GM19328 (cell line): ENCODE measurements around the gene GATA2.

Experiments used
- ATAC-seq: cut with Tn5 transposase; IDR thresholded peaks from one replicate; pipeline ENCODE4 v1.9.1; 2021; ENCODE audit warnings: mild to moderate bottlenecking, moderate library complexity; ENCODE audit not compliant: unreplicated experiment

GATA2 gene

GRCh38 chr3:128492671-128493569 lies at the start of gene GATA2:
Gene GATA2 (minus strand): TSS chr3:128493201. CDS start chr3:128487031, 6,170 bp downstream.
- no peak for ATAC-seq

GRCh38 chr3:128541246-128541645 lies 48.2 kb upstream of the GATA2 start:
- ATAC-seq = no peak

GRCh38 chr3:128539376-128539775 lies 46.4 kb upstream of the GATA2 start:
- ATAC-seq = no peak

DNA sequence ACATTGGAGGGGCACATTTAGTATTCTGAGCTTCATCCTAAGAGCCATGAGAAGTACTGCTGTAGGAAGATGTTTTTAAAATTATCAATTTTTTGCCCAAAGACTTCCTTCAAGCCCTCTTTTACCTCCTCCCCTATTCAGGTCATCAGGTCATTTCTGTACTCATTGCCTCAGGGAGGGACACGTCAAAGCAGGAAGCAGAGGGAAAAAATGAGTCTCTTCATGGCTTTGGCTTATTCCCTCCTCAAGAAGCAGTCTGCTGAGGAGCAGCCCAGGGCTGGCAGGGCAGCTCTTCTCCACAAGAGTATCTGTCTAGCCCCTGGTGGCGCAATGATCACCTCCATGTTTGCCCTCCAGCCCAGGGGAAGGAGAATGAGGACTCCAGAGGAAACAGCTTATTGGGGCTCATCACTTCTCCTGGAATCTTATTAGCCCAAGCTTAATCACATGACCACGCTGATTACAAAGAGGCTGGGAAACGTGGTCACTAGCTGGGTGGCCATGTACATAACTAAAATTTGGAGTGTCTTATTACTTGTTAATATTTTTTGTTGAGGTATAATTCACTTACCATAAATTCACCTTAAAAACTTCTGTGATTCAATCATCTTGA lies 44.2 kb upstream of the GATA2 start:
- ATAC-seq = no peak

- no peak for ATAC-seq
Observed at GRCh38 chr3:128532012-128532983, 39.3 kb upstream of the GATA2 start.

- no peak for ATAC-seq
Observed at GRCh38 chr3:128524374-128525299, 31.6 kb upstream of the GATA2 start.

DNA sequence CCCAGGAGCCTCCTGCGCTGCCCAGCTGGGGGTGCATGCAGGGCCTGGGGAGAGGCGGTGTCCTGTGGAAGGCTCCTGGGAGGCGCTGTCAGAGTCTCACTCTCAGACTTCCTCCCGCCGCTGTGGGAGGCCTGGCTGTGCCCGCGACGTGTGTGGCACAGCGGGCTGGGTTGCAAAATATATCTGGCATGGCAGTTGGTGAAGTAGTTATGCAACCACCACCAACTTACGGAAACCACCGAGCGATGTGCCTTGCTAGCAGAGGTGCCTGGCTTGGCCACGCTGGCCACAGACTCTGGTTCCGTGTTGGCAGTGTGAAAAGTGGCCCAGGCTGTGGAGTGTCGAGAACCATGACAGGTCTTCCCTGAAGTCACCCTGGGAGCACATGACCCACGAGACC lies 30.6 kb upstream of the GATA2 start:
- ATAC-seq = no peak

- no peak for ATAC-seq
Observed at GRCh38 chr3:128521715-128522114, 28.7 kb upstream of the GATA2 start.

- no peak for ATAC-seq
Observed at GRCh38 chr3:128518587-128519490, 25.8 kb upstream of the GATA2 start.

DNA sequence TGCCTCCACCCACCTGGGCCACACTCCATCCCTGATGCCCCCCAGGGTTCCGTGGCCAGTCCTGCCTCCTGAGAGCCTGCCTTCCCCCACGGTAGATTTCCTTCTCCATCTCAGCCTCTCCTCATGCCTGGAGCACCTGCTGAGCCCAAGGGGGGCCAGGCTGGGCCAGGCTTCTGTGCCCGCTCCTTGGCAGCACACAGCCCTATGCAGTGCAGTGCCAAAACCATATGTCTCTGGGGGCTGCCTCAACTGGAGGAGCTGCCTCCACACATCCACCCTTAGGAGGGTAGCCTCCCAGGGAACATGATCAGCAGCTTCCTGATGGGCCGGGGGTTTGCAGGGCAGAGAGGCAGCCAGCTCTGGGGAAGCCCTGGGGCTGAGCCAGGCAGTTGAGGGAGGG lies 24.6 kb upstream of the GATA2 start:
- no peak for ATAC-seq

DNA sequence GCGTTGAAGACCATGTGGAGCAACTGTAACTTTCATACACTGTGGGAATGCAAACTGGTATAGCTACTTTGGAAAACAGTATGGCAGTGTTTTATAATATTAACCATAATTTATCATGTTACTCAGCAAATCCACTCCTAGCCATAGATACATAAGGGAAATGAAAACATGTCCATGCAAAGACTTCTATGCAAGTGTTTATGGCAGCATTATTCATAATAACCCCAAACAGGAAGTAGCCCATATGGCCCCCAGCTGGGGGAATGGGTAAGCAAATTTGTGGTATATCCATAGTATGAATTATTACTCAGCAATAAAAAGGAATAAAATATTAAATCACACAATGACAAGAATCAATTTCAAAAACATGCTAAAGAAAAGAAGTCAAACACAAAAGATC lies 23.0 kb upstream of the GATA2 start:
- ATAC-seq = no peak

GRCh38 chr3:128508852-128509251 lies 15.9 kb upstream of the GATA2 start:
- ATAC-seq = no peak

DNA sequence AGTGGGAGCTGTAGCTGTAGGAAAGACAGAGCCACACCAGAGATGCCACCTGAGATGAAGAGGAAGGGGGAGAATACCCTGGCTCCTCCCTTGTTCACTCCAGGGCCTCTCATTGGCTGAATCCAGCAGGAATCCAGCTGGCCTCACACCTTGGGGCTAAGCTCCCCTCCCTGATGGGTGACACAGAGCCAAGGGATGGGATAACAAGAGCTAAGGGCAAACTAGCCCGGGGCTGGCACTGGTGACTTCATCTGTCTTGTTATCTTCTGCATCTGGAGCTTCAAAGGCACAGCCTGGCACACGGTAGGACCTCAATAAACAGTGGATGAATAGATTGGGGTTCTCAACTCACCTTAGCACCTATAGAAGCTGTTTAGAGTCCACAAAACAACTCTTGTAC lies 13.8 kb upstream of the GATA2 start:
- no peak for ATAC-seq

- no peak for ATAC-seq
Observed at GRCh38 chr3:128505771-128506170, 12.8 kb upstream of the GATA2 start.

- no peak for ATAC-seq
Observed at GRCh38 chr3:128504963-128505730, 12.1 kb upstream of the GATA2 start.

DNA sequence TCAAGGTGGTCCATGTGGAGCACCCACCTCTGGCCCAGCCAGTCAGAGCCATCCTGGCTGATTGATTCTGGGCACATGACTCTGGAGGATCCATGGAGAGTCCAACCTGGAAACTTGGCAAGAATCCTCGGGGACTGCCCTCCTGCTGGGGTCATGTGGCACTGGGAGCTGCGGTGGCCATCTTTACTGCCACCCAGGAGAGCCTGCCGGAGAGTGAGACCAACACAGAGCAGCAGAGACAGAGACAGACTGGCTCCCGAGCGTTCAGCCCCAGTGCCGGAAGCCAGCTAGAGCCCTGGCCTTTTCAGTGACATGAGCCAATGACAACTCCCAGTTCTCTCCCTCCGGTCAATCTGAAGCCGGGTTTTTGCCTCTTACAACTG lies 11.5 kb upstream of the GATA2 start:
- no peak for ATAC-seq

GRCh38 chr3:128503751-128504532 lies 10.9 kb upstream of the GATA2 start:
- no peak for ATAC-seq
